Nucleus accumbens (tissue), 56 donors: Measurements from ENCODE around the gene PRR33.

Source experiments
- DNase-seq, 56 donors: peaks; one replicate each; lab custom pipeline; 2025; lab: John Stamatoyannopoulos, UW

The PRR33 gene

GRCh38 chr11:1868056-1868635, 23.5 kb downstream of the PRR33 start:
- no peak for DNase-seq

DNA sequence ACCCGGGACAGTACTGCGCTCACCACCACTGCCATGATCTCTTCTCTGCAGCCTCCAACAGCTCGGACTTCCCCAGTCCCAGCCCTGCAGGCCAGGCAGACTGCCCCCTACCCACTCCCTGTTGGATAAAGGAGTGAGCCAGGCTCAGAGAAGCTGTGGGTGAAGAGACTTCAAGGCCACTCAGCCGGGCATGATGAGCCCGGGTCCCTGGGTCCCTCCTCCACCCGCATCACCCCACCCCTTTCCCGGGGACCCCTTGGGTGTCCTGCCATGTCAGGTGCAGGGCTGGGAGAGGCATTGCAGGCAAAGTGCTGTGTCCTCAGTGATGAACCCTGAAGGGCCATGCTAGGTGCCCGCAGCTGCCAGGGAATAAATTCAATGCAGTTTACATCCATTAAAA, 24.3 kb downstream of the PRR33 start:
- no peak for DNase-seq

DNA sequence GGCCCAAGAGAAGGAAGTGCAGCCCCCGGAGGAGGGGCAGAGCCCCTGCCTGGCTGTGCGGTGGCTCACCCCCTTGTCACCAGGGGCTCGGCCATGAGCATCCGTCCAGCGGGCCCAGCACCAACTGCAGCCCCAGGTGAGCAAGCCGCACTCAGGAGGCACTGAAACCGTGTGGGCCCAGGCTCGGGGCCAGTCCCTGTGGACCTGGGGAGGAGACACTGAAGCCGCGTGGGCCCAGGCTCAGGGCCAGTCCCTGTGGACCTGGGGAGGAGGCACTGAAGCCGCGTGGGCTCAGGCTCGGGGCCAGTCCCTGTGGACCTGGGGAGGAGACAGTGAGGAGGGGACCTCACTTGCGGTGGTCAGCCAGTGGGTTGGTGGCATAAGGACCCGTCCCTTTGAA, 24.9 kb downstream of the PRR33 start:
- no peak for DNase-seq

DNA sequence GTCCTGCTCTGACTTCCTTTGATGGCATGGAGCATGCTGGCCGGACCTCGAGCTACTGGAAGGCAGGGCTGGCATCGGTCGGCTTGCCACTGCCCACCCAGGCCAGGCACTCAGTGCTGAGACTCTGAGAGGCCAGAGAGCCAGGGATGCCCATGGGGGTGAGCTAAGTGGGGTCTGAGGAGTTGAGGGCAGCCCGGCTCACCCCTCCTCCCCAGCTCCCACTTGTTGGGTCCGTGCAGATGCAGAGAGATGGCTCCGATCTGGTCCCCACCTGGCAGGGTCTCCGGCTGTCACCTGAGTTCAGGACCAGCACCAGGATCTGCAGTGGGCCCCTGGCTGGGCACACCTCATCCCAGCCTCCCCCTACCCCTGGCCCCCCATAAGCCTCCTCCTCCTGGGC, 25.5 kb downstream of the PRR33 start:
- no peak for DNase-seq

DNA sequence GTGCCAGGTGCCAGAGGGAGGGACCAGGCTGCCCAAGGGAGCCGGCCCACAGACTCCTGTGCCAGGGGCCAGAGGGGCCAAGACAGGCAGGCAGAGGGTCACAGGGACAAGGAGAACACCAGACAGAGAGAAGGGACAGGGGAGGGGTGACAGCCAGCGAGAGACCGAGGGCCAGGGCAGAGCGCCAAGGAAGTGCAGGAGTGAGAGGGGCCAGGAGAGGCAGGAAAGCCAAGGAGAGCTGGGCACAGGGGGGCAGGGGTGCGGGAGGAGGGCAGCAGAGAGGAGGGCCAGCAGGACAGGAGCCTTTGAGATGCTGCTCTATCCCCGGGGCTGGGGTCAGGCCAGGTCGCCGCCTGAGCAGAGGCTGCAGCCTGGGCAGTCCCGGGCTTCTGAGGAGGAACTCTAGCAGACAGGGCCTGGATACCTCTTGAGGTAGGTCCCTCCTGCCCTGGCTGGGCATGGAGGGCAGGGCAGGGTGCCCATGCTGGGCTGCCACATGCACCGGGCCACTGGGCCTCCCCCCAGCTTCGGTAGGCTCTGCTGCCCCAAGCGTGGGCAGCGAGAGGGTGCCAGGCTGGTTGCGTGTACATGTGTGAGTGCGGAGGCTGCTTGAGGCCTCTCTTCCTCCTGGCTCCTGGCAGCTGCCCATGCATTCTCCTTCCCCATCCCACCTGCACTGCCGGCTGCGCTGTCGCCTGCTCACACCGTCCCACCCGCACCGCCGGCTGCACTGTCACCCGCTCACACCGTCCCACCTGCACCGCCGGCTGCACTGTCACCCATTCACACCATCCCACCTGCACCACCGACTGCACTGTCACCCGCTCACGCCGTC, 26.6 kb downstream of the PRR33 start:
- DNase-seq = peak in 1 of 56 donors; percentile 31

- peak in 1 of 56 donors; percentile 30 for DNase-seq
These were observed 27.5 kb downstream of the PRR33 start for GRCh38 chr11:1864231-1864630.

DNA sequence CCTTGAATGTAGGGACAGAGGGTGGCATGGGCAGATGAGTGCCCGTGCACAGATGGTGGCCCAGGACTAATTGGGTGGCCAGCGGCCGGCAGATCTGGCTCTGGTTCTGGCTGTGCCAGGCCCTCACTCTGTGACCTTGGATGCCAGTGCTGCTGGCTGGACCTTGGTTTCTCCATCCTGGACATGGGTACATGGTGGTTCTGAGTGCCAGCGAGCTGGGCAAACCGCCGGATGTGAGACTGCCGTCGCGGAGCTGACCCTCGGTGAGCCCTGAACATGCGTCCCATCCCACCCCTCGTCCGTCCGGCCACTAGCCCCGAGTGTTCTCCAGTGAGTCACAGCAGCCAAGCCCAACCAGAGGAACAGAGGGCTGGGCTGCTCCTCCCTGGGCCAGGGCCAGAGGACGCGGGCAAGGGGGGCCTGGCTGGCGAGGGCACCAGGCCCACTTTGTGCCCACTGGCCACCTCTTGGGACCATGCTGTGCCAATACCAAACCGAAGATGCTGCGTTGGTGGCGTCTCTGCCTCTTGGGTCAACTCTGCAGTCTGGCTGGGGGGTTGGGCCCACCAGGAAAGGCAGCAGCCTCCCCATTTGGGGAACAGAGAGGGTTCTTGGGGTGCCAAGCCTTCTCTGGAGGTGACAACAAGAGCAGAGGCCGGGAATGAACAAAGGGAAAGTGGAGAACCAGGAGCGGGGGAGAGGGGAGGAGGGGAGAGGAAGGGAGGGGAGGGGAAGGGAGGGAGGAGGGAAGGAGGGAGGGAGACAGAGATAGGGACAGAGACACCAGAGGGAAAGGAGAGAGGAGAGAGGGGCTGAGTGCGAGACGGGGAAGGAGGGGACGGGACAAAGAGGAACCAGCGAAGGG, 28.1 kb downstream of the PRR33 start:
- peak in 34 of 56 donors; percentile 12 to 75 (median 36) for DNase-seq

DNA sequence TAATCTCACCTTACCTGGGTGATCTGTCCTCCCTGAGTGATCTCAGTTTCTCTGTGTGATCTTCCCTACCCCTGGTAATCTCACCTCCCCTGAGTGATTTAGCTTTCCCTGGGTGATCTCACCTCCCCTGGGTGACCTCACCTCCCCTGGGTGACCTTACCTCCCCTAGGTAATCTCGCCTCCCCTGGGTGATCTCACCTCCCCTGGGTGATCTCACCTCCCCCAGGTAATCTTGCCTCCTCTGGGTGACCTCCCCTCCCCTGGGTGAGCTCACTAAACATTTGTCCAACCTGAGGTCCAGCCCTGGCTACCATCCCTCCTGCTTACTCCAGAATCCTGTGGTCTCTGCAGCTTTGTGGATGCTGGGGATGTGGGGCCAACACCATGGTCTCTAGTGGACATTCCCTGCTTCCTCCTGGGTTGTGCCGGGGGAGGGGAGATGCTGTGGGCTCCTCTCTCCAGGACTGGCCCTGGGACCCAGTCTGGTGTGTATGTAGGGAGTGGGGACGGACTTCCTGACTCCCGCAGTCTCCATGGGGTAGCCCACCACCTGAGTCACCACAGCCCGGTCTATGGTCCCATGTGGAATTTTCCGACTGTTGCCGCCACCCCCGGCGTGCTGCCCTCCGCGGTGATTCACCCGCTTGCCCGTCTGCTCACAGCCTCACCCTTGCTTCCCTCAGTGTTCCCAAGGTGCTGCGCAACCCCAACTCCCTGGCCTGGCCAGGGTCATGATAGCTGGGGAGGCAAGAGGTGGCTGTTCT, 28.9 kb downstream of the PRR33 start:
- no peak for DNase-seq

DNA sequence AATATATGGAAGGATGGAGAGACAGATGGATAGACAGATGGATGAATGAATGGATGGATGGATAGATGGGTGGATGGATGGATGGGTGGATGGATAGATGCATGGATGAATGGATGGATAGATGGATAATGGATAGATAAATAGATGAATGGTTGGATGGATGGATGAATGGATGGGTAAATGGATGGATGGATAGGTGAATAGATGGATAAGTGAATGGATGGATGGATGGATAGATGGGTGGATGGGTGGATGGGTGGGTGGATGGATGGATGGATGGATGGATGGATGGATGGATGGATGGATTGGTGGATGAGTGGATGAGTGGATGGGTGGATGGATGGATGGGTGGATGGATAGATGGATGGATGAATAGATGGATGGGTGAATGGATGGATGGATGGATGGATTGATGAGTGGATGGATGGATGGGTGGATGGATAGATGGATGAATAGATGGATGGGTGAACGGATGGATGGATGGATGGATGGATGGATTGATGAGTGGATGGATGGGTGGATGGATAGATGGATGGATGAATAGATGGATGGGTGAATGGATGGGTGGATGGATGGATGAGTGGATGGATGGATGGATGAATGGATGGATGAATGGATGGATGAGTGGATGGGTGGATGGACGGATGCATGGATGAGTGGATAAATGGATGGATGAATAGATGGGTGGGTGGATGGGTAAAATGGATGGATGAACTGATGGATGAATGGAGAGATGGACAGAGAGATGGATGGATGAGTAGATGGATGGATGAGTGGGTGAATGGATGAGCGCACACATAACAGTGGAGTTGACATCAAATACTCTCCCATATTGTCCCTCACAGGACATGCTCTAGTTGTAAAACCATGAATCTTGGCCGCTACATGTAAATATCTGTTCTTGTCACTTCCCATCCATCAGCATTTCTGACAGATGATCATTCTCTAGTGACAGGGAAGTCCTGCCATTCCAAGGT, 30.0 kb downstream of the PRR33 start:
- DNase-seq = no peak

GRCh38 chr11:1860108-1860507, 31.6 kb downstream of the PRR33 start:
- no peak for DNase-seq

DNA sequence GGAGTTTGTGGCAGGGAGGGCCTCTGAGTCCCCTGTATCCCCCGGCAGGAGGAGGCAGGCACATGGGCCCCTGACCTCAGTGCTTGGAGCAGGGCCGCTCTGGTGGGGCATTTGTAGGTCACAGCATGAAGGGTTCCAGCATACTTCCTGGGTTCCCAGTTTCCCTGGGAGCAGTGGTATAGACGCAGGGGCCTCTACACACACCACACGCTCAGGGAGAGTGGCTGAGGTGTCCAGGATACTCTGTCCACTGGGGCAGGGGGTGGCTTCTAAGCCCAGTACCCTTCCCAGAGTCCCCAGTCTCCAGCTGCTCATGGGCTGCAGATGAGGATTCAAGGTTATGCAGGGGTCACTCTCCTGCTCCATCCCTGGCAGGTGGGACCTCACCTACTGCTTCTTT, 32.7 kb downstream of the PRR33 start:
- DNase-seq = no peak

- no peak for DNase-seq
These were observed 33.1 kb downstream of the PRR33 start for GRCh38 chr11:1858576-1858975.

DNA sequence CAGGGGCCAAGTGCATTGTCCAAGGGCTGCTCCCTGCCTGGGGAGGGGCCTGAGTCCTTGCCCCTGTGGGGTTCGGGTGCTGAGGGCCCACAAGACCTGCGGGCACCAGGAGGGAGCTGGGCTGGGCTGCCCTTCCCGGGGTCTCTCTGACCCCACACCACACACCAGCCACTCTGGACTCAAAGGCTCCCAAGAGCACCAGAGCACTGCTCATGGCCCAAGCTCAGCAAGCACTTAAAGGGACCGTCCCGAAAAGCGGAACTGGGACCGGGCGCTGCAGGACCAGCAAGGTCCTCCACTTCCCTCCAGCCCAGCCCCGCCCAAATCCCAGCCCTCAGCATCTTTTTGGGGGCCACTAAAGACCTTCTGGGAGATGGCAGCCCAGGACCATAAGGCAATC, 33.5 kb downstream of the PRR33 start:
- no peak for DNase-seq

DNA sequence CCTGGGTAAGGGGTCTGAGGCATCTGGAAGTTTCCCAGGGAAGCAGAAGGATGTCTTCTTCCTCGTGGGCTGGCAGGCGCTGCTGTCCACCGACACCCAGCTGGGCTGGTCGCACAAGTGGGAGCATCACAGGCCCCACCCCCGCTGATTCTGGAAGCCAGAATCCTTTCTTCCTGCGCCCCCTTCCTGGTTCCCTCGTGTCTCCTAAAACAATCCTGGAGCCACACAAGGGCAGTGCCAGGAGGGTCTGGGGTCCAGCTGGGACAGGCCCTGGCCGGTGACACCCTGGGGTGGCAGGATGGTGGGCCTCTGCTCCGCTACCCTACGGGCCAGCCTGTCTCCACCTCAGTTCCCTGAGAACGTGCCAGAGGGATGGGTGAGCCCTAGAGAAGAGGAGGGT, 34.6 kb downstream of the PRR33 start:
- no peak for DNase-seq

- DNase-seq = no peak
These were observed 35.2 kb downstream of the PRR33 start for GRCh38 chr11:1856306-1857005.

GRCh38 chr11:1855886-1856265, 35.8 kb downstream of the PRR33 start:
- no peak for DNase-seq

DNA sequence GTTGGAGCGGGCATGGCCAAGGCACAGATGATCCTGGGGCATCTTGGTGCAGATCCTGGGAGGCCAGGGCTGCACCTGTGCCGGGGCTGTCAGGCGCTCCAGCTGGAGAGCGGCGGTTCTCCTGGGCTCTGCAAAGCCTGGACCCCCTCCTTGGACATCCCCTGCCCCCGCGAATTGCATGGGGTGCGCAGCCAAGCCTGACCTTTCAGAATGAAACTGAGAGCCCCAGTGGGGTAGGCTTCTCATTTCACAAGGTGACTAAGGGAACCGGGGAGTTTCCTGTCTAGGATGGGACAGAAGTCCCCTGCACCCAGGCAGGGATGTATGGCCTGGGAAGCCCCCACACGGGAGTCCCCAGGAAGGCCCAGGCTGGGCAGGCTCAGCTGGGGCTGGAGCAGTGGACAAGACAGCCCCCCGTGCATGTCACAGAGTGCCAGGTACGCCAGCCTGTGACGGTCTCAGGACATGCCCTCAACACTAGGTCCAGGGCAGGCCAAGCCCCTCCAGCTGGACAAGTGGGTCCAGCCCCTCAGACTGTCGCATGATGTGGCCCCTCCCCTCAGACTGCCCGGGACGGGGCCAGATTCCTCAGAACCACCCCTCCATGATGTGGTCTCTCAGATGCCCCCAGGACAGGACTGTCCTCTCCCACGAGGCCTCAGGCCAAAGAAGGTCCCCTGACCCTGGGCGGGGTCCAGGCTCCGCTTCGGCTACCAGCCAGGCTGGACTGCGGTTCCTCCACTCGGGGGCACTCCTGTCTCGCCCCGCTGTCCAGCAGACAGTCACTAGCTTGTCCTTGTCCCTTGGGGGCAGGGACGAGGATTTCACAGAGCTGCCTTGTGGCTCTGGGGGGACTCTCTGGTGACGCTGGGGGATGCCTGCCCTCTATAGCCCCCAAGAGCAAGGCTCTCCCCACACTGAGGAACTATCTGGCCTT, 36.5 kb downstream of the PRR33 start:
- no peak for DNase-seq
